A673 (cell line): ENCODE results near the gene SEC61B.
A peak's percentile ranks its signal among the peaks of the same experiment; 100 is the strongest.

ENCODE experiments used
- CTCF ChIP-seq: fragments of 300-800, 200-600 bp; sonication (generic); conservative IDR thresholded peaks from 2 replicates; pipeline ENCODE4 v1.5.1; 2017; ENCODE audit warnings: low read depth, mild to moderate bottlenecking, antibody characterized with exemption, low read length, moderate library complexity, mixed read lengths
- EZH2 ChIP-seq: fragments of 200-600 bp; sonication (generic); IDR thresholded peaks from 2 replicates; pipeline ENCODE4 v1.6.1; 2017; ENCODE audit warnings: borderline replicate concordance, low read depth, mild to moderate bottlenecking, mixed read lengths, antibody characterized with exemption, low read length; ENCODE audit not compliant: poor library complexity, severe bottlenecking

- TF ChIP-seq EZH2 (no peak), CTCF (peak; percentile 52)
Measured at GRCh38 chr9:99264070-99264680, 42.1 kb downstream of the SEC61B start.
